22Rv1 (cell line): ENCODE results near the gene LIMS1.

Experiments
- CTCF ChIP-seq: fragments of 450-650 bp; IDR thresholded peaks from 2 replicates; pipeline ENCODE4 v1.5.1; 2017; ENCODE audit warnings: mild to moderate bottlenecking
- ZFX ChIP-seq: fragments of 450-650 bp; IDR thresholded peaks from 2 replicates; pipeline ENCODE4 v1.6.1; 2017; ENCODE audit warnings: antibody characterized with exemption, borderline replicate concordance

- TF ChIP-seq CTCF (no peak), ZFX (no peak)
Observed at GRCh38 chr2:108570416-108570815, 36.1 kb downstream of the LIMS1 start.
